ENCODE results near the gene ARRB1. TPM values are rescaled to one million over a fixed set of nuclear protein-coding genes. Genes with fewer than 3 reads are reported as not detected.

The ARRB1 gene
- total RNA-seq, 4 donors from 2014 or later = 15.7 to 44.7 (median 27.7) TPM

- 35 to 62% methylated on average over 4 to 5 of the region's 5 CpGs for WGBS, 2 donors
- H3K4me1 ChIP-seq = no peaks in the 10 kb centered on the region
- TF ChIP-seq POLR2A (IDR thresholded peaks at IDR 0.05) = no peak
- TF ChIP-seq, protein P1, sequence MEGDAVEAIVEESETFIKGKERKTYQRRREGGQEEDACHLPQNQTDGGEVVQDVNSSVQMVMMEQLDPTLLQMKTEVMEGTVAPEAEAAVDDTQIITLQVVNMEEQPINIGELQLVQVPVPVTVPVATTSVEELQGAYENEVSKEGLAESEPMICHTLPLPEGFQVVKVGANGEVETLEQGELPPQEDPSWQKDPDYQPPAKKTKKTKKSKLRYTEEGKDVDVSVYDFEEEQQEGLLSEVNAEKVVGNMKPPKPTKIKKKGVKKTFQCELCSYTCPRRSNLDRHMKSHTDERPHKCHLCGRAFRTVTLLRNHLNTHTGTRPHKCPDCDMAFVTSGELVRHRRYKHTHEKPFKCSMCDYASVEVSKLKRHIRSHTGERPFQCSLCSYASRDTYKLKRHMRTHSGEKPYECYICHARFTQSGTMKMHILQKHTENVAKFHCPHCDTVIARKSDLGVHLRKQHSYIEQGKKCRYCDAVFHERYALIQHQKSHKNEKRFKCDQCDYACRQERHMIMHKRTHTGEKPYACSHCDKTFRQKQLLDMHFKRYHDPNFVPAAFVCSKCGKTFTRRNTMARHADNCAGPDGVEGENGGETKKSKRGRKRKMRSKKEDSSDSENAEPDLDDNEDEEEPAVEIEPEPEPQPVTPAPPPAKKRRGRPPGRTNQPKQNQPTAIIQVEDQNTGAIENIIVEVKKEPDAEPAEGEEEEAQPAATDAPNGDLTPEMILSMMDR (IDR thresholded peaks at IDR 0.05) = no peak
Observed at GRCh38 chr11:75223954-75224643, 127.4 kb downstream of the ARRB1 start.

GRCh38 chr11:75219869-75220268, 131.6 kb downstream of the ARRB1 start:
- no peaks in the 10 kb centered on the region for H3K36me3 ChIP-seq
- TF ChIP-seq, protein P1 (IDR thresholded peaks at IDR 0.05) = no peak
- no peak for TF ChIP-seq POLR2A (IDR thresholded peaks at IDR 0.05)
- 55 to 57% methylated on average over 2 of the region's 2 CpGs for WGBS, 2 donors
- no peak for DNase-seq
- no peaks in the 10 kb centered on the region for H3K27me3 ChIP-seq
- intact Hi-C loops (cut with DNase I) = no loop called here
- H3K4me3 ChIP-seq (replicated peaks in 1 of 3) = no peak overlapping the region
- H3K4me1 ChIP-seq = no peaks in the 10 kb centered on the region
- no peak overlapping the region for H3K27ac ChIP-seq
- no peaks in the 10 kb centered on the region for H3K9me3 ChIP-seq

More at GRCh38 chr11:75223954-75224643, 127.4 kb downstream of the ARRB1 start:
- intact Hi-C loops (cut with DNase I) = no loop called here
- Histone ChIP-seq H3K27me3 (no peaks in the 10 kb centered on the region), H3K9me3 (no peaks in the 10 kb centered on the region), H3K4me3 (replicated peaks in 1 of 3) (no peak overlapping the region), H3K36me3 (no peaks in the 10 kb centered on the region), H3K27ac (no peak overlapping the region)
- no peak for DNase-seq

DNA sequence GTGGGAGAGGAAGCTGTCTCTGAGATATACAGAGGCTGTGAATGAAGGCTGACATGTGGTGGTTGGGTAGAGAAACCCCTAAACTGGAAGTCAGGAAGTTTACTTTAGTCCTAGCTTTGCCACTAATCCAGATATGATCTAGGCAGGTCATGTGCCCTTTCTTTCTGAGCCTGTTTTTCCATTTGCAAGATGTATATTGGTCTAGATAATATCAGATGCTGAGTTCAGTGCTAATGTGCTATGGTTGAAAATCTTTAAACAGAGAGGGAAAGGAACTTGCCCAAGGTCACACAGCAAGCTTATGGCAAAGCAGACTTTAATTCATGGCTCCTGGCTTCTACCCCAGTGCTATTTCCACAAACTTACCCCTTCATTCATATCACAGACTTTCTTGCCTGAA, 136.6 kb downstream of the ARRB1 start:
- Histone ChIP-seq H3K36me3 (no peaks in the 10 kb centered on the region), H3K4me1 (no peaks in the 10 kb centered on the region), H3K27ac (no peak overlapping the region), H3K27me3 (no peaks in the 10 kb centered on the region), H3K4me3 (replicated peaks in 1 of 3) (no peak overlapping the region), H3K9me3 (no peaks in the 10 kb centered on the region)
- no peak for DNase-seq
- no peak for TF ChIP-seq POLR2A (IDR thresholded peaks at IDR 0.05)
- TF ChIP-seq, protein P1 (IDR thresholded peaks at IDR 0.05) = no peak
- intact Hi-C loops (cut with DNase I) = no loop called here

- Histone ChIP-seq H3K27ac (no peak overlapping the region), H3K36me3 (no peaks in the 10 kb centered on the region), H3K27me3 (no peaks in the 10 kb centered on the region), H3K9me3 (no peaks in the 10 kb centered on the region), H3K4me1 (no peaks in the 10 kb centered on the region), H3K4me3 (replicated peaks in 1 of 3) (no peak overlapping the region)
- no peak for TF ChIP-seq POLR2A (IDR thresholded peaks at IDR 0.05)
- TF ChIP-seq, protein P1 (IDR thresholded peaks at IDR 0.05) = peak in 2 of 6 experiments; percentile 11 to 14
- 3% methylated on average over 8 of the region's 8 CpGs for whole genome bisulfite sequencing, 2 donors
- DNase-seq = peak; percentile 64 to 85
- intact Hi-C loops (cut with DNase I) = no loop called here
Observed at GRCh38 chr11:75214411-75214821, 137.0 kb downstream of the ARRB1 start.

MicroRNAs encoded within 50 kb of the gene (microRNA counts, 767-probe panel; counts per million panel counts)
- 0 counts per million in 2 donors for microRNA hsa-miR-326

Small RNA genes lying within 50 kb of the gene (microRNA-seq; reads per million reads assigned to microRNA genes)
- gene MIR326 = 5.1 reads per million, percentile 10 among the genes with 10 or more reads in this experiment

Small RNA genes lying within 50 kb of the gene (small RNA-seq; reads per million reads assigned to genes)
- gene MIR326 = 0.94 reads per million, percentile 8 among the genes with 10 or more reads in this experiment
- gene SNORD15A = not detected

Other genes with a start within 250 kb of the ARRB1 start
- gene SLCO2B1, start 200.6 kb downstream of the ARRB1 start, total RNA-seq = 100 to 1,000 TPM in 1 of 4 donors, 10 to 100 TPM in 3; 22.0 to 244 (median 56.9) TPM
- under 1 TPM in 3 of 4 donors, not detected in 1; 0.67 to 0.89 (median 0.79) TPM for gene TPBGL, start 110.9 kb downstream of the ARRB1 start, total RNA-seq
- gene RPS3, start 47.9 kb upstream of the ARRB1 start, total RNA-seq = 1,000 to 10,000 TPM; 1,039 to 1,811 (median 1,104) TPM
- 1 to 10 TPM; 1.1 to 3.6 (median 1.9) TPM for gene KLHL35, start 81.5 kb upstream of the ARRB1 start, total RNA-seq
- 1 to 10 TPM; 5.6 to 6.4 (median 6.1) TPM for gene GDPD5, start 174.3 kb upstream of the ARRB1 start, total RNA-seq
- gene SERPINH1, start 210.6 kb upstream of the ARRB1 start, total RNA-seq = 100 to 1,000 TPM; 102 to 167 (median 143) TPM

Measured in thyroid gland (tissue), 4 donors.